ENCODE data around the gene ITGB2.

ITGB2 gene

GRCh38 chr21:44867999-44868700 is 52.5 kb downstream of the ITGB2 start:
- DNase-seq (ENCODE audit: low read depth): no peak

- no peak for DNase-seq (ENCODE audit: low read depth)
Measured at GRCh38 chr21:44867464-44867863, 53.2 kb downstream of the ITGB2 start.

- no peak for DNase-seq (ENCODE audit: low read depth)
Measured at GRCh38 chr21:44866780-44867179, 53.9 kb downstream of the ITGB2 start.

GRCh38 chr21:44865561-44866280 is 55.0 kb downstream of the ITGB2 start:
- no peak for DNase-seq (ENCODE audit: low read depth)

GRCh38 chr21:44862869-44863685 is 57.6 kb downstream of the ITGB2 start:
- DNase-seq (ENCODE audit: low read depth): no peak

GRCh38 chr21:44858791-44859190 is 61.9 kb downstream of the ITGB2 start:
- DNase-seq (ENCODE audit: low read depth): no peak

- no peak for DNase-seq (ENCODE audit: low read depth)
Measured at GRCh38 chr21:44858291-44858690, 62.4 kb downstream of the ITGB2 start.

GRCh38 chr21:44857127-44857892 is 63.4 kb downstream of the ITGB2 start:
- no peak for DNase-seq (ENCODE audit: low read depth)

- no peak for DNase-seq (ENCODE audit: low read depth)
Measured at GRCh38 chr21:44856131-44856530, 64.6 kb downstream of the ITGB2 start.

GRCh38 chr21:44855572-44855971 is 65.1 kb downstream of the ITGB2 start:
- no peak for DNase-seq (ENCODE audit: low read depth)

GRCh38 chr21:44854664-44855446 is 65.8 kb downstream of the ITGB2 start:
- no peak for DNase-seq (ENCODE audit: low read depth)

GRCh38 chr21:44854391-44854663 is 66.4 kb downstream of the ITGB2 start:
- DNase-seq (ENCODE audit: low read depth): no peak

- DNase-seq (ENCODE audit: low read depth): no peak
Measured at GRCh38 chr21:44853601-44854390, 66.9 kb downstream of the ITGB2 start.

GRCh38 chr21:44850905-44851657 is 69.6 kb downstream of the ITGB2 start:
- no peak for DNase-seq (ENCODE audit: low read depth)

- DNase-seq (ENCODE audit: low read depth): no peak
Measured at GRCh38 chr21:44850208-44850800, 70.4 kb downstream of the ITGB2 start.

- DNase-seq (ENCODE audit: low read depth): no peak
Measured at GRCh38 chr21:44849616-44850130, 71.0 kb downstream of the ITGB2 start.

- DNase-seq (ENCODE audit: low read depth): no peak
Measured at GRCh38 chr21:44848821-44849521, 71.7 kb downstream of the ITGB2 start.

- DNase-seq (ENCODE audit: low read depth): no peak
Measured at GRCh38 chr21:44847261-44848056, 73.2 kb downstream of the ITGB2 start.

Measured in stimulated activated CD8-positive, alpha-beta memory T cell treated with anti-CD3 and anti-CD28 coated beads, Interleukin-4, amount 100 ng/mL, for 24 hours (primary cell).